CD4-positive, alpha-beta T cell treated with Interferon gamma for 1 hour (primary cell): ENCODE results near the gene PTTG1.

Experiments used
- DNase-seq: peaks from one replicate; pipeline ENCODE4 v3.0.0-alpha.2; 2020

PTTG1 gene

GRCh38 chr5:160421625-160422258 lies at the start of gene PTTG1:
PTTG1 (plus strand) TSS chr5:160421855; CDS start chr5:160422313, 458 bp downstream.
- peak; percentile 91 for DNase-seq

- no peak for DNase-seq
These were observed 46.5 kb upstream of the PTTG1 start for GRCh38 chr5:160375166-160375565.

GRCh38 chr5:160375701-160376100 lies 46.0 kb upstream of the PTTG1 start:
- DNase-seq, result no peak

GRCh38 chr5:160376416-160376815 lies 45.2 kb upstream of the PTTG1 start:
- DNase-seq, result no peak

- no peak for DNase-seq
These were observed 44.0 kb upstream of the PTTG1 start for GRCh38 chr5:160377651-160378050.

- DNase-seq, result no peak
These were observed 43.3 kb upstream of the PTTG1 start for GRCh38 chr5:160378330-160378729.

- DNase-seq, result no peak
These were observed 42.1 kb upstream of the PTTG1 start for GRCh38 chr5:160379511-160379910.

GRCh38 chr5:160380041-160380440 lies 41.6 kb upstream of the PTTG1 start:
- no peak for DNase-seq

- no peak for DNase-seq
These were observed 39.3 kb upstream of the PTTG1 start for GRCh38 chr5:160382346-160382745.

- DNase-seq, result no peak
These were observed 37.0 kb upstream of the PTTG1 start for GRCh38 chr5:160384681-160385080.

- no peak for DNase-seq
These were observed 36.2 kb upstream of the PTTG1 start for GRCh38 chr5:160385496-160385895.

GRCh38 chr5:160387445-160387844 lies 34.2 kb upstream of the PTTG1 start:
- no peak for DNase-seq

GRCh38 chr5:160390787-160391696 lies 30.6 kb upstream of the PTTG1 start:
- no peak for DNase-seq

- DNase-seq, result no peak
These were observed 26.5 kb upstream of the PTTG1 start for GRCh38 chr5:160395111-160395510.

GRCh38 chr5:160397492-160397891 lies 24.2 kb upstream of the PTTG1 start:
- DNase-seq, result no peak

GRCh38 chr5:160398806-160399205 lies 22.8 kb upstream of the PTTG1 start:
- no peak for DNase-seq

GRCh38 chr5:160399402-160400353 lies 22.0 kb upstream of the PTTG1 start, which contains the start of gene FAM200C:
FAM200C (minus strand) TSS chr5:160400054; CDS start chr5:160395490, 4,564 bp downstream.
- peak; percentile 79 for DNase-seq

- DNase-seq, result peak; percentile 93
These were observed 2.8 kb upstream of the PTTG1 start, which contains the start of gene SLU7 for GRCh38 chr5:160418561-160419457. SLU7 (minus strand) TSS chr5:160419081; CDS start chr5:160415294, 3,787 bp downstream.

- no peak for DNase-seq
These were observed 2.0 kb upstream of the PTTG1 start for GRCh38 chr5:160419458-160420330.

GRCh38 chr5:160420331-160420610 lies 1.4 kb upstream of the PTTG1 start:
- no peak for DNase-seq

GRCh38 chr5:160423099-160423498 lies 1.4 kb downstream of the PTTG1 start:
- no peak for DNase-seq
